G401.6 (cell line): ENCODE measurements around the gene PRKAG3.
"Not testable (repeated sequence)": the region's sequence is repeated elsewhere in the genome, so short reads cannot be mapped to it uniquely, and the experiment has no call there.

Source experiments
- FAIRE-seq: peaks from 2 replicates; lab custom pipeline; 2012; peaks lifted over from hg19 to GRCh38; lab: Jason Lieb, UNC

Gene PRKAG3

GRCh38 chr2:218861645-218862318, 30.2 kb upstream of the PRKAG3 start:
- no peak for FAIRE-seq

GRCh38 chr2:218860950-218861381, 29.4 kb upstream of the PRKAG3 start:
- no peak for FAIRE-seq

GRCh38 chr2:218859988-218860831, 28.6 kb upstream of the PRKAG3 start:
- no peak for FAIRE-seq

DNA sequence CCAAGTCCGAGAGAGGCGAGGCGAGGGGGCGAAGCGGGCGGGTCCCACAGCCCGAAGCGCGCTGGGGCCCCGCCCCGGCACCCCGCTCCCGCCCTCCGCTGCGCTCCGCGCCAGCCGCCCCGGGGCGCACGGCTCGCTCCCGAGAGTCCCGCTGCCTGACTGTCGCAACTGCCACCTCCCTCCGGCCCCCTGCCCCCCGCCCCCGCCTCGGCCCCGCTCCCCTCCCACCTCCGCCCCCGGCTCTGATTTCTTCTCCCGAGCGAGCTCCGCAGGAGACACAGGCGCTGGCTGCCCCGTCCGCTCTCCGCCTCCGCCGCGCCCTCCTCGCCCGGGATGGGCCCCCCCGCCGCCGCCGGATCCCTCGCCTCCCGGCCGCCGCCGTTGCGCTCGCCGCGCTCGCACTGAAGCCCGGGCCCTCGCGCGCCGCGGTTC, 28.0 kb upstream of the PRKAG3 start, which contains the start of gene WNT6:
TSS of gene WNT6 (plus strand) at position 250 of the 432 bp plus-strand sequence. CDS start 233 bp downstream, outside the sequence.
- no peak for FAIRE-seq

- no peak for FAIRE-seq
Measured at GRCh38 chr2:218858671-218859555, 27.3 kb upstream of the PRKAG3 start.

DNA sequence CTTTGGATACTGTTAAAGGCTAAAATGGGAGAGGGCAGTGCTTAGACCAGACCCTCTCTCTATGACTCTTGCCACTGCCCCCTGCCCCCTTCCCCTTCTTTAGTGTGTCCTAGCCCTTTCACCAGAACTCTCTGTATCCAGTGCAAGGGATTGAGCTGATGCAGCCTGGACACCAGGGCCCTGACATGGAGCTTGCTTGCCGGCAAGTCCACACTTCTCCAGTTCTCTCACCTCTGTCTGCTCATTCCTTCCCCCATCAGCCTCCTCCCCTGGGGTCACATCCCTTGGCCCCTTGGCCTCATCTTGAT, 26.5 kb upstream of the PRKAG3 start:
- no peak for FAIRE-seq

GRCh38 chr2:218857371-218858137, 26.0 kb upstream of the PRKAG3 start:
- FAIRE-seq = no peak

DNA sequence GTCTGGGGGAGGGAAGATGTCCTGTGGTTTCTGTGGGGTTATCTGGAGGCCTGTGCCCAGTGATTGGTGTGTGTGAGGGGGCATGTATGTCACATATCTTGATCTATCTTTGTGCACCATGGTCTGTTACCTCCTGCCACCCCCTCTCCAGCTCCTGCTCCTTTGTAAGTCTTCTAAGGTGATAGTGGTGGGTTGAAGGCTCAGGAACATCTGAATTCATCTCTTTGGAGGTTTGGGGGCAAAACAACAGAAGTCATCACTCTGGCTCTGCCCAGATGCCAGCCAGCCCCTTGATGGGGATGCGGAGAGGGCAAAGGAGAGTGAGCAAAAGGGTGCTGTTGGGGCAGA, 25.3 kb upstream of the PRKAG3 start:
- FAIRE-seq = no peak

DNA sequence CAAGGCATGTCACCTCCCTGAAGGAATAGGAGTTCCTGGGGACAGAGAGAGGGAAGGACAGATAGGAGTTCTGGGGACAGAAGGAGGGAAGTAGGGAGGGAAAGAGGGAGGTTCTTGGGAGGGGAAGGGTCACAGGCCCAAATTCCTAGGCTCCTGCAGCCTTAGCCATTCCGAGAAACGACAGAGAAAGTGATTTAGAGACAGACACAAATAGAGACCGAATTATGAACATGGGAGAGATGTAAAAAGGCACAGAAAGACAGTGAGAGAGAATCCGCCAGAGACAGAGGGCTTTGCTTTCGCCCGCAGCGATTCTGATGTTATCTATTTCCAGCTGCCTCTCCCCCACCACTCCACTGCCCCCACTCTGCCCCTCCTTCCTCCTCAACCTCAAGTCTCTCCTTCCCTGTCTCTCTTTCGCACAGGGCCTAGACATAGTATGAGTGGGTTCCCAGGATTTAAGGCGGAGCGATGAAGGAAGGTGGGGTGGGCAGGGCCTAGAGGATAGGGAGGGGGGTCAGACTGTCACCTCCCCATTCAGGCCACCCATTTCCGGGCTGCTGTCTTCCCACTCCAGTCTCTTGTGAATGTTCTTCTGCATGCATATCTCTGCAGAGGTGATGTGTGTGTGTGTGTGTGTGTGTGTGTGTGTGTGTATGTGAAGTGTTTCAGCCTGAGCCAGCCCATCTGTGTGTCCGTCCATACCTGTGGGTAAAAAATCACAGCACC, 24.7 kb upstream of the PRKAG3 start:
- no peak for FAIRE-seq

DNA sequence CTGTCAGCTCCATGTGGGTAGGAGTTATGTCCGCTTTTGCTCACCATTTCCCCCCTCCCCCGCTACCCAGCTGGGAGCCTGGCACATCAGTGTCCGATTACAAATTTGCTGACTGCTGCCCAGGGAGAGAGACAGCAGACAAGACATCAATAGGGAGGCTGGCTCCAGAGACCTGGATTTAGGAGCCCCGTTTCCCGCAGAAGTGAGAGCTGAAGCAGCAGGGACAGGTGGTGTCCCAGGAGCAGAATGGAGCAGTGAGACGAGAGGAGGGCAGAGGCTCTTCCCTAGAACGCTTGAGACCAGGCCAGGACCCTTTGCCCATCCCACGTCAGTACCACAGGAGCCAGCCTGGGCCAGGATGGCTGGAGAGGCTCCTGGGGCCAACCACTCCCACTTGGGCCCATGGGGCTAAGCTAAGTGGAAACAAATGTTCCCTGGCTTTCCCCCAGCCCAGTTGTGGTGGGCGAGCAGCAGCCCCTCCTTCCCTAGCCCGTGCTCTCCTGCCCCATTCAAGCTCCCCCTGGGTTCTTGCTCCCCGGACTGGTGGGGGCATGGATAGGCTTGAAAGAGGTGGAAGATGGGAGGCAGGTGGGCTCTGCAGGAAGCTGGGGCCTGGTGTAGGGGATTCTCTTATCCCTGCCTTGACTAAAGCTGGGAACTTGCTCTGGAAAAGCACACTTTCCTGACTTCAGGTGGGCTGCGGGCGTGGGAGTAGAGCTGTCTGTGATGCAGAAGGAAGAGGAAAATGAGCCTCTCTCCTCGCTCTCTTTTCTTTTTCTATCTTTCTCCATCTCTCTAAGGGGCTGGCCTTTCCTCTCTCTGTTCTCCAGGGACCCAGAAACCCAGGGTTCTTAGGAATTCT, 23.9 kb upstream of the PRKAG3 start:
- no peak for FAIRE-seq

GRCh38 chr2:218854860-218855259, 23.3 kb upstream of the PRKAG3 start:
- no peak for FAIRE-seq

- FAIRE-seq = no peak
Measured at GRCh38 chr2:218853766-218854165, 22.2 kb upstream of the PRKAG3 start.

- FAIRE-seq = peak; percentile 63
Measured at GRCh38 chr2:218852911-218853667, 21.5 kb upstream of the PRKAG3 start.

DNA sequence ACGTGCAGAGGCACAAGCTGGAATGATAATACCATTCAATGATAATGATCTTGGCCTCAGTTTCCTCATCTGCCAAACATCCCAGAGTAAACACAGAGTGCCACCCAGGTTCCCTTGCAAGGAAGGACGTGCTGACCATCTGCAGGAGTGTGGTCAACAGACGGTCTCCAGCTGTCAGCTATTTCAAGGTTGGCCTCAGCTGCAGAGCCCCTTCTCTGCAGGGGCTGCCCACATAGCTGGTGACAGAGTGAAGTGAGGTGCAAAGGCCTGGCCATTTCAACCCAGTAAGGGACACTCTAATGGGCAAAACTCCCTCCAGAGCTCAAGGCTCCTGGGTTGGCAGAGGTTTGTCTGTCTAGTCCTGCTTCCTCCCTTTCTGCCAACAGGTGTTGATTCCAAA, 19.7 kb upstream of the PRKAG3 start:
- no peak for FAIRE-seq

- no peak for FAIRE-seq
Measured at GRCh38 chr2:218850796-218851195, 19.2 kb upstream of the PRKAG3 start.

GRCh38 chr2:218849721-218850120, 18.1 kb upstream of the PRKAG3 start:
- no peak for FAIRE-seq

DNA sequence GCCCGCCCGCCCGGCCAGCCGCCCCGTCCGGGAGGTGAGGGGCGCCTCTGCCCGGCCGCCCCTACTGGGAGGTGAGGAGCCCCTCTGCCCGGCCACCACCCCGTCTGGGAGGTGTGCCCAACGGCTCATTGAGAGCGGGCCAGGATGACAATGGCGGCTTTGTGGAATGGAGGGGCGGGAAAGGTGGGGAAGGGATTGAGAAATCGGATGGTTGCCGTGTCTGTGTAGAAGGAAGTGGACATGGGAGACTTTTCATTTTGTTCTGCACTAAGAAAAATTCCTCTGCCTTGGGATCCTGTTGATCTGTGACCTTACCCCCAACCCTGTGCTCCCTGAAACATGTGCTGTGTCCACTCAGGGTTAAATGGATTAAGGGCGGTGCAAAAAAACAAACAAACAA, 15.4 kb upstream of the PRKAG3 start:
- FAIRE-seq = not testable (repeated sequence)

GRCh38 chr2:218844334-218844733, 12.7 kb upstream of the PRKAG3 start:
- not testable (repeated sequence) for FAIRE-seq

GRCh38 chr2:218839888-218840287, 8.3 kb upstream of the PRKAG3 start:
- FAIRE-seq = no peak

DNA sequence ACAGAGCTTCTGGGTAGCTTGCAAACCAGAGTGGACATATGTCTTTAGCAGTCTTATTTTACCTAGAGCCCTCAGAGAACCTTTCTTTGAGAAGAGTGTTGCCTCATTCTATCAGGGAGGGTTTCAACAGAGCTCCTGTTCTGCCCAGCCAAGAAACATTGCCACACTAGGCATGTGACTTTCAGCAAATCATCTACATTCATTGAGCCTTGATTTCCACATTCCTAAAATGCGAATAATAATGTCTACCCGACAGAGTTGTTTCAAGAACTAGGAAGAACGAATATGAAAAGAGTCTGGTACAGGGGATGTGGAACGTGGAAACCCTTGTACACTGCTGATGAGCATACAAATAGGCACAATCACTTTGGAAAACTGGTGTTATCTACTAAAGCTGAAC, 7.8 kb upstream of the PRKAG3 start:
- no peak for FAIRE-seq
